Karpas-422 (cell line): ENCODE measurements around the gene MT1E. TPM values are rescaled to one million over a fixed set of nuclear protein-coding genes. Genes with fewer than 3 reads are reported as not detected.

ENCODE experiments used
- DNase-seq: peaks from one replicate; pipeline ENCODE4 v3.0.0-alpha.2; 2015
- H2AFZ ChIP-seq: fragments of 200-600 bp; sonication (generic); 2 replicates; pipeline ENCODE4 v1.6.1; 2014; ENCODE audit warnings: antibody characterized with exemption, low read length, mixed read lengths
- H3K27ac ChIP-seq: fragments of 200-600 bp; sonication (generic); 2 replicates; pipeline ENCODE4 v1.5.1; 2014; ENCODE audit warnings: mild to moderate bottlenecking, low read length, moderate library complexity
- H3K27me3 ChIP-seq: fragments of 200-600 bp; sonication (generic); 2 replicates; pipeline ENCODE4 v1.6.1; 2014; ENCODE audit warnings: low read length, mixed read lengths
- H3K36me3 ChIP-seq: fragments of 200-600 bp; sonication (generic); 2 replicates; pipeline ENCODE4 v1.6.1; 2014; ENCODE audit warnings: low read length, mixed read lengths; ENCODE audit not compliant: insufficient read depth
- H3K4me1 ChIP-seq: fragments of 200-600 bp; sonication (generic); 2 replicates; pipeline ENCODE4 v1.6.1; 2014; ENCODE audit warnings: mild to moderate bottlenecking, low read length, mixed read lengths
- H3K4me2 ChIP-seq: fragments of 200-600 bp; sonication (generic); 2 replicates; pipeline ENCODE4 v1.6.1; 2014; ENCODE audit warnings: low read length, low read depth, mild to moderate bottlenecking; ENCODE audit not compliant: poor library complexity, severe bottlenecking
- H3K4me3 ChIP-seq: fragments of 200-600 bp; sonication (generic); 2 replicates; pipeline ENCODE4 v1.5.1; 2014; ENCODE audit warnings: mild to moderate bottlenecking, antibody characterized with exemption, low read length, mixed read lengths
- H3K79me2 ChIP-seq: fragments of 200-600 bp; sonication (generic); 2 replicates; pipeline ENCODE4 v1.6.1; 2014; ENCODE audit warnings: mild to moderate bottlenecking, low read length, mixed read lengths
- H3K9ac ChIP-seq: fragments of 200-600 bp; sonication (generic); 2 replicates; pipeline ENCODE4 v1.6.0; 2014; ENCODE audit warnings: low read length
- H3K9me2 ChIP-seq: fragments of 200-600 bp; sonication (generic), shearing (Covaris generic); replicated peaks from 2 replicates; pipeline ENCODE4 v1.6.0; 2014; ENCODE audit warnings: mild to moderate bottlenecking, low read length, moderate library complexity; ENCODE audit not compliant: insufficient read depth
- H3K9me3 ChIP-seq: fragments of 300-700, 200-600 bp; sonication (generic); 2 replicates; pipeline ENCODE4 v1.6.1; 2014; ENCODE audit warnings: low read length, mixed read lengths
- H4K20me1 ChIP-seq: fragments of 200-600 bp; sonication (generic); 2 replicates; pipeline ENCODE4 v1.6.1; 2014; ENCODE audit warnings: mild to moderate bottlenecking, antibody characterized with exemption, low read length, low read depth; ENCODE audit not compliant: insufficient read depth
- total RNA-seq: library from RNA; depleted of rRNA; stranded (reverse); fragments of >200 nt; shearing (Covaris generic); gene quantifications from 2 replicates; pipeline ENCODE4 v1.2.3, GENCODE V29; 2014; ENCODE audit warnings: low replicate concordance

The MT1E gene
- total RNA-seq, 1 experiment from 2014 or later, result not detected

DNA sequence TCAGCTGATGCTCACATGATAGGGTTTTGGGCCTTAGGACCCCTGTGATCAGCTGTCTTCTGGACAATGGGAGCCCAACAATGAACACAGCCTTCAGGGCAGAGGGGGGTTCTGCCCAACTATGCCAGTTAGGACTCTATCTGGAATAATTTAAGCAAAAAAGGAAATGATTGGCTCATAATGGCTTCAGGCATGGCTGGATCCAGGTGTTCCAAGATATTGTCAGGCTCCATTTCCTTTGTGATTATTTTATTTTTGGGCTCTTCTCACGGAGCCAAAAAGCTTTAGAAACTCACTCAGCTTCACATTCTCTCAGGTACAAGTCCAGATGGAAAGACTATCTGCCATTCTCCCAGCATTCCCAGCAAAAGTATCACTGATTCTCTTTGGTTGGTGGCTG is 20.1 kb upstream of the MT1E start:
- no peak for DNase-seq
- Histone ChIP-seq H3K9ac (no peak overlapping the region), H3K4me1 (peaks cover 21% of the 10 kb centered on the region), H3K9me3 (no peaks in the 10 kb centered on the region), H3K36me3 (no peaks in the 10 kb centered on the region), H3K4me3 (no peak overlapping the region), H3K9me2 (no peaks in the 10 kb centered on the region), H3K4me2 (no peak overlapping the region), H2AFZ (no peak overlapping the region), H3K79me2 (no peaks in the 10 kb centered on the region), H3K27me3 (no peaks in the 10 kb centered on the region), H4K20me1 (no peaks in the 10 kb centered on the region), H3K27ac (no peak overlapping the region)

DNA sequence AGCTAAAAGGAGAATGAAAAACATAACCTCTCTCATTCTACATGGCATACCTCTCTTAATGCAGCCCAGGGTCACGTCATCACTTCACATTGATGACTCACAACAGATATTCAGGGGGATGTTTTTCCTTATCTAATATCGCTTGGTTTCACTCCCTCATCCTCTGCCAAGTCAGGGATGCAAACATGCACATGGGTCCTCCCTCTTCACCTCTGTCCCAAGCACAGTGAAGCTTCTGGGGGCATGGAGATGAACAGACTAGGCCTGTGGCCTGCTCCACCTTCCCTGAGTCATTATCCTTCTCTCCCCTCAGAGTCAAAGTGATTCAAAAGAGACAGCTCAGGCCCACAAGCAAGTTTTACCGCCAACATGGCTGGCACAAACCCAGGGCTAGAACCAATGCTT is 19.5 kb upstream of the MT1E start:
- no peaks in the 10 kb centered on the region for H3K79me2 ChIP-seq
- no peaks in the 10 kb centered on the region for H3K9me2 ChIP-seq
- H3K4me1 ChIP-seq, result peaks cover 27% of the 10 kb centered on the region
- no peaks in the 10 kb centered on the region for H4K20me1 ChIP-seq
- no peak overlapping the region for H3K27ac ChIP-seq
- no peak overlapping the region for H3K4me3 ChIP-seq
- DNase-seq, result no peak
- no peak overlapping the region for H3K9ac ChIP-seq
- no peaks in the 10 kb centered on the region for H3K27me3 ChIP-seq
- no peak overlapping the region for H2AFZ ChIP-seq
- H3K9me3 ChIP-seq, result no peaks in the 10 kb centered on the region
- H3K4me2 ChIP-seq, result no peak overlapping the region
- H3K36me3 ChIP-seq, result no peaks in the 10 kb centered on the region

DNA sequence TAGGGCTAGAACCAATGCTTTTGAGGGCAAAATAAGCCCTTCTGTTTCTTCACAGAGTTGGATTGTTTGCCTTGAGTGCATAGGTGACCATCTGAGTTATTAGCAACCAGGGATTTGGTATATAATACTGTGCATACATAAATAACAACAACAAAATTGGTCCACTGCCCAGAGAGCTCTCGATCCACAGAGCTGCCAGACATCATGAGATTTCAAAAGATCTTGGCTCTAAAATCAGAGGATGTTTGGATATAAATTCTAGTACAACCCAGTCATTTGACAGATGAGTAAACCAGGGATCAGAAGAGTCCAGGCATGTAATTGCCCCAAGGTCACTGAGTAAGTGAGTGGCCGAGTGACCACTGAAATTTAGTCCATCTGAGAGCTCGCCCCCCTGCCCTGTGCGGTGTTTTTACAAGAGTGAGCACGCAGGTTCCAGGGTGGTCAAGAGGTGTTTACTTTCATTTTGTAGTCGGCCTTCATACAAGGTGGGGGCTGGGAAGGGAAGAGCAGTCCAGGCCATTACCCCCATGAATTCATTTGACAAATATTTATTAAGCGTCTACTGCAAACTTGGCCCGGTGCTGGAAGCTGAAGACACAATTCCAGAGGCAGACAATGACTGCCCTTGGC is 19.0 kb upstream of the MT1E start:
- H2AFZ ChIP-seq, result no peak overlapping the region
- no peaks in the 10 kb centered on the region for H3K79me2 ChIP-seq
- no peak for DNase-seq
- H4K20me1 ChIP-seq, result no peaks in the 10 kb centered on the region
- peaks cover 32% of the 10 kb centered on the region for H3K4me1 ChIP-seq
- H3K36me3 ChIP-seq, result no peaks in the 10 kb centered on the region
- no peak overlapping the region for H3K9ac ChIP-seq
- H3K27me3 ChIP-seq, result no peaks in the 10 kb centered on the region
- H3K9me2 ChIP-seq, result no peaks in the 10 kb centered on the region
- no peaks in the 10 kb centered on the region for H3K9me3 ChIP-seq
- H3K4me3 ChIP-seq, result no peak overlapping the region
- H3K27ac ChIP-seq, result no peak overlapping the region
- H3K4me2 ChIP-seq, result no peak overlapping the region

DNA sequence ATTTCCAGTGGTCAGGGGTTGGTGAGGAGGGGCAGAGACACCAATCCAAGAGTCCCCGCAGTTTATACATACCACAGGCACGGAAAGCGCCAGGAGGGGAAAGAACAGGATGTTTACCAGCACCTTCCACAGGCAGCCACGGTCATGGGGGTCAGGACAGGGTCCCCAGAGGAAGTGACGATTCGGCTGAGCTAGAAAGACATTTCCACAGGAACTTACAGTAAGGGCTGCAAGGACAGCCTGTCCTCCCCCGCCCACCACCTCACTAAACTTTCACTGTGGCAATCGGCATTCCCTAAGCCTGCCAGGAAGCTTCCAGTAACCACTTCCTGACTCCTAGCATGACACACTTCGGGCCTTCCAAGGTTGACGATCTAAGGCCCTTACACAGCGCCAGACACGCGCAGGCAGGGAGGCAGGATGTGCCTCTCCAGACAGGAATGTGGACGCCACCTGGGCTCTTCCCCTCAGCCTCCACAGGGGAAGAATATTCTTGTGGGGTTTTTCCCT is 18.4 kb upstream of the MT1E start:
- H3K4me2 ChIP-seq, result no peak overlapping the region
- H3K9me3 ChIP-seq, result no peaks in the 10 kb centered on the region
- H4K20me1 ChIP-seq, result no peaks in the 10 kb centered on the region
- H3K27me3 ChIP-seq, result no peaks in the 10 kb centered on the region
- H3K4me1 ChIP-seq, result peaks cover 34% of the 10 kb centered on the region
- H2AFZ ChIP-seq, result no peak overlapping the region
- H3K4me3 ChIP-seq, result no peak overlapping the region
- H3K36me3 ChIP-seq, result no peaks in the 10 kb centered on the region
- H3K9ac ChIP-seq, result no peak overlapping the region
- DNase-seq, result no peak
- H3K27ac ChIP-seq, result no peak overlapping the region
- H3K9me2 ChIP-seq, result no peaks in the 10 kb centered on the region
- H3K79me2 ChIP-seq, result no peaks in the 10 kb centered on the region

DNA sequence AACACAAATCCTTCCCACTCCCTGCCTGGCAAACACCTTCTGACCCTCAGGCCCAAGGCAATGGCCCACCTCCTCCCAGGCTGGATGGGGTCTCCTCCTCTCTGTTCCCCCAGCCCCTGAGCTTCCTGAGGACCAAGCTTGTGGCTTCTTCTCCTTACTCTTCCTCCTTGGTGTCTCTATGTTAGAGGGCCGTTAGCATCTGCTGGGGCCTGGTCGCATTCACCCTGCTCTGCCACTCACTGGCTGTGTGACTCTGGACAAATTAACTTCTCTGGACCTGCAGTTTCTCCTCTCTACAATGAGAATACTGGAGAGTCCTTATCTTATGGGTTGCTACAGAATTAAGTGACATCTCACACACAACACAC is 17.9 kb upstream of the MT1E start:
- peak overlapping the region; percentile 77 for H3K9ac ChIP-seq
- H3K4me2 ChIP-seq, result peak overlapping the region; percentile 97
- peak overlapping the region; percentile 85 for H2AFZ ChIP-seq

DNA sequence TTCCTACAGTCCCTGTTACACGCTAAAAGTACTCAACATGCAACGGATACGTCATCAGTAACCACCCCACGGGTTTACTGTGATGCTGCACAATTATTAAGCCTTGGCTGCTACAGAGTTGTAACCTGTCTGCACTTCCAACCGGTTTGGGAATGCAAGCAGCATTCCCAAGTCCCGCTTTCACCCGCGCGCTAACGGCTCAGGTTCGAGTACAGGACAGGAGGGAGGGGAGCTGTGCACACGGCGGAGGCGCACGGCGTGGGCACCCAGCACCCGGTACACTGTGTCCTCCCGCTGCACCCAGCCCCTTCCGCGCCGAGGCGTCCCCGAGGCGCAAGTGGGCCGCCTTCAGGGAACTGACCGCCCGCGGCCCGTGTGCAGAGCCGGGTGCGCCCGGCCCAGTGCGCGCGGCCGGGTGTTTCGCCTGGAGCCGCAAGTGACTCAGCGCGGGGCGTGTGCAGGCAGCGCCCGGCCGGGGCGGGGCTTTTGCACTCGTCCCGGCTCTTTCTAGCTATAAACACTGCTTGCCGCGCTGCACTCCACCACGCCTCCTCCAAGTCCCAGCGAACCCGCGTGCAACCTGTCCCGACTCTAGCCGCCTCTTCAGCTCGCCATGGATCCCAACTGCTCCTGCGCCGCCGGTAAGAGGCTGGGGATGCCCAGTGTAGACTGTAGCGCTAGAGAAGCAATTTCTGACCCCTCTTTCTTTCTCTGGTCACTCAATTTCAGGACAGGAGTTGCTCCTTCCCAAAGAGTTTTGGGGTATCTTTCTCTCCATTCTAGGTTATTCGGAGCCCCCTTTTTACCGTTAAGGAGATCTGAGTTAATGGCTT is 17.3 kb upstream of the MT1E start, which contains the start of gene MT2A:
Gene MT2A (plus strand): TSS at position 542 of the 833 bp plus-strand sequence. CDS start 72 bp downstream, at position 614.
- Histone ChIP-seq H4K20me1 (no peaks in the 10 kb centered on the region), H3K27ac (peak within 1 kb of the TSS; percentile 84), H3K9me3 (no peaks in the 10 kb centered on the region), H3K27me3 (no peaks in the 10 kb centered on the region), H3K4me1 (peaks cover 34% of the 10 kb centered on the region), H3K79me2 (no peaks in the 10 kb centered on the region), H3K4me2 (peak within 1 kb of the TSS; percentile 97), H3K9ac (peak within 1 kb of the TSS; percentile 77), H3K4me3 (peak within 1 kb of the TSS; percentile 78), H3K9me2 (no peaks in the 10 kb centered on the region), H3K36me3 (no peaks in the 10 kb centered on the region), H2AFZ (peak within 1 kb of the TSS; percentile 85)
- peak; percentile 98 for DNase-seq

More for the DNA sequence above, 17.9 kb upstream of the MT1E start:
- no peaks in the 10 kb centered on the region for H4K20me1 ChIP-seq
- no peak overlapping the region for H3K27ac ChIP-seq
- H3K79me2 ChIP-seq, result no peaks in the 10 kb centered on the region
- peaks cover 34% of the 10 kb centered on the region for H3K4me1 ChIP-seq
- H3K9me2 ChIP-seq, result no peaks in the 10 kb centered on the region
- H3K27me3 ChIP-seq, result no peaks in the 10 kb centered on the region
- no peak for DNase-seq
- no peaks in the 10 kb centered on the region for H3K36me3 ChIP-seq
- H3K9me3 ChIP-seq, result no peaks in the 10 kb centered on the region
- peak overlapping the region; percentile 78 for H3K4me3 ChIP-seq

DNA sequence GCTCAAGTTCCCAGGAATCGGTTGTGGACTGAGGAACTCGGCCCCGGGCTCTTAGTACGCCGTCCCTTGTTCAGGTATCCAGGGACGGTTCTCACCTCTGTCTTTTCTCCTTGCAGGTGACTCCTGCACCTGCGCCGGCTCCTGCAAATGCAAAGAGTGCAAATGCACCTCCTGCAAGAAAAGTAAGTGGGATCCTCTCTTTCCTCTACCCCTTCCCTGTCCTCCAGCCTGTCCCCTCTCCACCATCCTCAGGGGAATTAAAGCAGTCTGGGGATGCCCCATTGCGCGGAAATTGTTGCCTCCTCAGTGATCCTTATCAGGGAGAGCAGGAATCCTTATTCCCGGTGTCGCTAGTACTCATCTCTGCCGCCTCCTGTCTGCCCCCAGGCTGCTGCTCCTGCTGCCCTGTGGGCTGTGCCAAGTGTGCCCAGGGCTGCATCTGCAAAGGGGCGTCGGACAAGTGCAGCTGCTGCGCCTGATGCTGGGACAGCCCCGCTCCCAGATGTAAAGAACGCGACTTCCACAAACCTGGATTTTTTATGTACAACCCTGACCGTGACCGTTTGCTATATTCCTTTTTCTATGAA is 16.6 kb upstream of the MT1E start:
- H3K36me3 ChIP-seq, result no peaks in the 10 kb centered on the region
- H3K4me3 ChIP-seq, result peak overlapping the region; percentile 78
- peak overlapping the region; percentile 77 for H3K9ac ChIP-seq
- H2AFZ ChIP-seq, result no peak overlapping the region
- H3K79me2 ChIP-seq, result no peaks in the 10 kb centered on the region
- H3K27me3 ChIP-seq, result no peaks in the 10 kb centered on the region
- H4K20me1 ChIP-seq, result no peaks in the 10 kb centered on the region
- no peaks in the 10 kb centered on the region for H3K9me3 ChIP-seq
- H3K4me2 ChIP-seq, result peak overlapping the region; percentile 97
- peak; percentile 48 for DNase-seq
- peaks cover 34% of the 10 kb centered on the region for H3K4me1 ChIP-seq
- H3K9me2 ChIP-seq, result no peaks in the 10 kb centered on the region
- peak overlapping the region; percentile 84 for H3K27ac ChIP-seq

DNA sequence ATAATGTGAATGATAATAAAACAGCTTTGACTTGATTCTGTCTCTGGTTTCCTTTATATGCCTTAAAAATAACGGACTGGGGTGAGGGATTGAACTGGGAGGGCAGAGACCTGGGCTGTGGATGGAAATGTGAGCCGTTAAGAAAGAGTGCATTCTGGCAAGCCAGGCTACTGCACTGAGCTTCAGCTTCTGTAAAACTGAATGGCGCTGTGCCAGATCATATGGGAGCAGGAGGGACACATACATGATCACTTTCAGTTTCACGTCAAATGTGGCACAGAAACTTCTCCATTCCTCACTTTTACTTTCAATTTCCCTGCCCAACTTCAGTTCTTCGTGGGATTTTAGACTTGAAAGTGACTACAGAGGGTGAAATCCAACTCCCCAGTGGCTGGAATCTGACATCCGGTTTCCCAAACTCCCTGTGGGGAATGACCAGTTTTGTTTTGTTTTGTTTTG is 16.1 kb upstream of the MT1E start:
- Histone ChIP-seq H3K4me3 (peak overlapping the region; percentile 78), H3K27me3 (no peaks in the 10 kb centered on the region), H3K9ac (peak overlapping the region; percentile 77), H3K27ac (peak overlapping the region; percentile 84), H3K4me1 (peaks cover 34% of the 10 kb centered on the region), H4K20me1 (no peaks in the 10 kb centered on the region), H3K9me3 (no peaks in the 10 kb centered on the region), H3K9me2 (no peaks in the 10 kb centered on the region), H3K79me2 (no peaks in the 10 kb centered on the region), H3K4me2 (peak overlapping the region; percentile 97), H2AFZ (no peak overlapping the region), H3K36me3 (no peaks in the 10 kb centered on the region)
- peak; percentile 91 for DNase-seq
